Stimulated activated CD4-positive, alpha-beta T cell treated with anti-CD3 and anti-CD28 coated beads, Interleukin-12 subunit alpha, Interleukin-12 subunit beta, amount 100 ng/mL, for 24 hours (primary cell): Measurements from ENCODE around the gene FBN1.

ENCODE experiments used
- DNase-seq, 2 experiments: peaks; one replicate each; pipeline ENCODE4 v3.0.0-alpha.2; 2020; ENCODE audit warnings: low read depth in 2 of 2

The FBN1 gene

GRCh38 chr15:48645558-48646330 is at the start of gene FBN1:
Gene FBN1, minus strand, starts transcription at chr15:48645709. Its CDS starts 940 bp downstream, at chr15:48644769.
- DNase-seq = no peak

DNA sequence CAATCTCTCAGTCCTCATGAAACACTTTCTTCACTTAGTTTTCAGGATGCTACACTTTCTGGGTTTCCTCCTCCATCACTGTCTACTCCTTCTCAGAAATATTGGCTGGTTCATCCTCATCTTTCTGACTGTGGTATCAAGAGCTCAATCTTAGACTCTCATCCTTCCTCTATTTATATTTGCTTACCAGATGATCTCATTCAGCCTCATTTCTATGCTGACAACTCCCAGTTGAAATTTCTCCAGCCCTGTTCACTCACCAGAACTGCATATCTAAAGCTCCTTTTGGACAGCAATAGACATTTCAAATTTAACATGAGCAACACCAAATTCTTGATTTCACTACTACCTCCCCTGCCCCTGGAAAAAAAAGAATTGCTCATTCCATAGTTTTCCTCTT is 48.0 kb upstream of the FBN1 start:
- no peak for DNase-seq

- DNase-seq = no peak
These were observed 43.0 kb upstream of the FBN1 start for GRCh38 chr15:48688493-48688892.

DNA sequence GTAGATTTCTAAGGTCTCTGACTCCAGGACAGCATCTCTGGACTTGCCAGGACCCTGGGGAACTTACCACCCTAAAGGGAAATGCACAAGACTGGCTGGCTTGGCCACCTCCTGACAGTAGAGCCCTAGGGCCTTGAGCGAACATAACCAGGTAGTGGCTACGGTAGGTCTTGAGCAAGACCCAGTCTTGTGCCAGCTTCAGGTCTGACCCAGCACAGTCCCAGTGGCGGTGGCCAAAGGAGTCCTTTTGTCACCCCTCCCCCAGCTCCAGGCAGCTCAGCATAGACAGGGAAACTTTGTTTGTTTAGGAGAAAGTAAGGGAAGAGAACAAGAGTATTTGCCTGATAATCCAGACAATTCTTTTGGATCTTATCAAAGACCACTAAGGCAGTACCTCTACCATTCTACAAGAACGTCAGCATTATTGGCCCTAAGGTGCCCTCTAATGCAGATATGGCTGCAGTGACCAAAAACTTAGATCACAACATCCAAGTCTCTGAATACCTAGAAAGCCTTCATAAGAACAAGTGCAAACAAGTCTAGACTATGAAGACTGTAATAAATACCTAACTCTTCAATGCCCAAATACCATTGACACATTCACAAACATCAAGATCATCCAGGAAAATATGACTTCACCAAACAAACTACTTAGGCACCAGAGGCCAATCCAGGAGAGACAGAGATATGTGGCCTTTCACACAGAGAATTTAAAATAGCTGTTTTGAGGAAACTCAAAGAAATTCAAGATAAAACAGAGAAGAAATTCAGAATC is 38.7 kb upstream of the FBN1 start:
- DNase-seq = no peak

DNA sequence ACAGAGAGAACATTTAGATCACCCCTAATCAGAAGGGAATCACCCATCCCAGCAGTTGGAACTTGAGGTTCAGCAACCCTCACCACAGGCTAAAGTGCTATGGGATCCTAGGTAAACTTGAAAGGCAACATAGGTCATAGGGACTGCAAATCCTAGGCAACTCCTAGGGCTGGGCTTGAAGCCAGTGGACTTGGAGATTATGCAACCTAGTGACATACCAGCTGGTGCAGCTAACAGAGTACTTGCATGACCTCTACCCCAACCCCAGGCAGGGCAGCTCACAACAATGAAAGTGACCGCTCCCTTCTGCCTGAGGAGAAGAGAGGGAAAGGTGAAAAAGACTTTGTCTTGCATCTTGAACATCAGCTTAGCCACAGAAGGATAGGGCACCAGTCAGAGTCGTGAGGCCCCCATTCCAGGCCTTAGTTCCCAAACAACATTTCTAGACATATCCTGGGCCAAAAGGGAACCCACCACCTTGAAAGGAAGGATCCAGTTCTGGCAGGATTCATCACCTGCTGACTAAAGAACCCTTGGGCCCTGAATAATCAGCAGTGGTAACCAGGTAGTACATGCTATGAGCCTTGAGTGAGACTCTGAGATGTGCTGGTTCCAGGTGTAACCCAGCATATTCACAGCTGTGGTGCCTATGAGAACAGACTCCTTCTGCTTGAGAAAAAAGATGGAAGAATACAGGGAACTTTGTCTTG is 37.6 kb upstream of the FBN1 start:
- DNase-seq = no peak

- DNase-seq = no peak
These were observed 35.8 kb upstream of the FBN1 start for GRCh38 chr15:48681353-48681752.

DNA sequence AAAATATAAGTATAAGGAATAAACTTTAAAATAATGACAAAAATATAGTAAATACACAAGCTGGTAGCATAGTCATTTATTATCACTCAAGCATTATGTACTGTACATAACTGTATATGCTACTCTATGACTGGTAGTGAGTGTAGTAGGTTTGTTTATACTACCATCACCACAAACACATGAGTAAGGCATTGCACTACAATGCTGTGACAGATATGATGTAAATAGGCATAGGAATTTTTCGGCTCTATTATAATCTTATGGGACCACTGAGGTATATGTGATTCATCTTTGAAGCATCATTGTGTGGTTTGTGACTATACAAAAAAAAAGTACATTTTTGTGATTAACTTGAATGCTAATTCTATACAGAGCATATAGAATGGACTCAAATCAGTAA is 35.3 kb upstream of the FBN1 start:
- no peak for DNase-seq

- DNase-seq = no peak
These were observed 34.4 kb upstream of the FBN1 start for GRCh38 chr15:48679952-48680351.

GRCh38 chr15:48678851-48679250 is 33.3 kb upstream of the FBN1 start:
- no peak for DNase-seq

DNA sequence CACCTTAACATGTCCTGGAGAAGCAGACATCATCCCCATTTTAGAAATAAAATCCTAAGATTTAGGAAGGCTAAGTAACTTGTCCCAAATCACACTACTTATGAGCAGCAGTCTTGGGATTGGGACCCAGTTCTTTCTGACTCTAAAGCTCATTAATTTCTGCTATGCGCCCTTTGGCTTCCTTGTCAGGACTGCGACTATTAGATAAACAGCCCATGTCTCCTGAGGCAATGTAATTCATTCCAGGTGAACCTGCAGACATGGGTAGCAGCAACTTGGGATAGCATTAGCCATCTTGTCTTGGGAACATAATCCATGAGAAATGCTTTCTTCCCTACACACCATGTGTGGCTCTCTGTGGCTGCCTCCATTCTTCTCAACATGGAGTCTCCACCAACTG is 32.3 kb upstream of the FBN1 start:
- DNase-seq = no peak

- DNase-seq = no peak
These were observed 29.9 kb upstream of the FBN1 start for GRCh38 chr15:48675436-48675835.

DNA sequence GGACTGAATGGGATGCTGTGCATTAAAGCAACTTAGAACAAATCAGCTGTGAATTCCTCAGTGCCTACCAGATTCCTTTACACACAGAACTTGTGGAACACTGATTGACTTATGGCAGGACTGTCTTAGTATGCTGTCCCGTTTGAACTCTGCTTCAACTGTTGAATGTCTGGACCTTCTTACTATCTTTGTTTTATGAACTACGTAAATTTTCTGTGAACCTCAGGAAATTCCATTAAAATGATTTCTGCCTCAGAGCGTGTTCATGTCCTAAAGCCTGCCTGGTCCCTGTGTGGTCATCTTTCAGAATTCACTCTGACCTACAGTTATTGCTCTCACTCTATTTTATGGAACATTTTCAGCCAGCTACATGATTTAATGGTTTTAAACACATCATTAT is 29.4 kb upstream of the FBN1 start:
- no peak for DNase-seq

DNA sequence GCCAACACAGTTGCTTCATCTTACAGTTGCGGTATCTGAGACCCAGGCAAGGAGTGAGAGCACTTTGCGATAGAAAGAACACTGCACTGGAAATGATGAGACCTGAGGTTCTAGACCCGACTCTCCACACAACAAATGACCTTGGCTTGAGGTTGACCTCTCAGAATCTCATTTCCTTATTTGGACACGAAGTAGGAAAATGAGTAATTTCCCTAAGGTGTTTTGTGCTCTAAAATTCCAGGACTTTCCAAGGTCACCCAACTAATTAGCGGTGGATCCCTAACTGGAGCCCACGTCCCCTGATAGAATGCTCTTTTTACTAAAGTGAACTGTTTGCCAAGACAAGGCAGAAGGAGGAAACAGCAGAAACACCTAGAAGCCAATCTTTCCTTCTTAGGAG is 26.7 kb upstream of the FBN1 start:
- DNase-seq = no peak

- DNase-seq = no peak
These were observed 25.9 kb upstream of the FBN1 start for GRCh38 chr15:48671103-48672022.

- DNase-seq = no peak
These were observed 22.2 kb upstream of the FBN1 start for GRCh38 chr15:48667701-48668100.

DNA sequence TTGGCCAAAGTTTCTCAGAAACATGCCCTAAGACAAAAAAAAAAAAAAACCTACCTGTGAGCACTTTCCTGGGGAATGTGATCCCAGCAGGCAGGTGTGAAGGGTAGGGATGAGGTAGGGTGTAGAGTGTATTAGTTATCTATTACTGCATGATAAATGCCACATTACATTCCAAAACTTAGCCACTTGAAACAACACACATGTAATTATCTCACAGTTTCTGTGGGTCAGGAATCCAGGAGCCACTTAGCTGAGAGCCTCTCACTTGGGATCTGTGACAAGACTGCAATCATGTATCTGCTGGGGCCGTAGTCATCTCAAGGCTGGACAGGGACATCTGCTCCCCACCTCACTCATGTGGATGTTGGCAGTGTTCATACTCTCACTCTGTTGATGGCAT is 18.9 kb upstream of the FBN1 start:
- DNase-seq = no peak

DNA sequence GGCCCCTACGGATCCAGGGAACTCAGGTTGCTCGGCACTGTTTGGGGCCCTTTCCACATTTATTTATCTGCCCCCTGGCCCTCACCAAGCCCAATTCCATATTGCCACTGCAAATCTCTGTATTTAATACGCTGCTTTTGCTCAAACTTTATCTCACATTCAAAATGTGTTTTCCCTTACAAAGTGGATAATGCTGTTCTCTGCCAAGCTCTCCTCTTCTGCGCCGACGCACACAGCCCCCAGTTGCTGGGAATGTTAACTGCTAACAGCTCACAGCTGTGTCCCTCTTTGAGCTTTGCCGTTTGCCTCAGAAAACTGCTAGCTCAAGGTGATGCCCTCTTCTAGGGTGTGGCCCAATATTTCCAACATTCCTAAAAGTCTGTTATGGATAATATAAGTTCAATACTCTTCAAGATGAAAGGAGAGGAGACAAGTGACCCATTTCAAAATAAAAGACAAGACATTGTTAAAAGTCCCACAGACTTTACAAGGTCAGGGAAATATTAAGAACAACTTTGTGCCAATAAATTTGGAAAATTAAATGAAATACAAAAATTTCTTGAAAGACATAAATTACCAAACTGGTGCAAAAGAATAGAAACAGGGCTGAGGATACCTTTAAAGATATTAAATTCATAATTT is 12.6 kb upstream of the FBN1 start:
- DNase-seq = no peak

GRCh38 chr15:48654801-48655200 is 9.3 kb upstream of the FBN1 start:
- no peak for DNase-seq

GRCh38 chr15:48653913-48654670 is 8.6 kb upstream of the FBN1 start:
- DNase-seq = no peak

DNA sequence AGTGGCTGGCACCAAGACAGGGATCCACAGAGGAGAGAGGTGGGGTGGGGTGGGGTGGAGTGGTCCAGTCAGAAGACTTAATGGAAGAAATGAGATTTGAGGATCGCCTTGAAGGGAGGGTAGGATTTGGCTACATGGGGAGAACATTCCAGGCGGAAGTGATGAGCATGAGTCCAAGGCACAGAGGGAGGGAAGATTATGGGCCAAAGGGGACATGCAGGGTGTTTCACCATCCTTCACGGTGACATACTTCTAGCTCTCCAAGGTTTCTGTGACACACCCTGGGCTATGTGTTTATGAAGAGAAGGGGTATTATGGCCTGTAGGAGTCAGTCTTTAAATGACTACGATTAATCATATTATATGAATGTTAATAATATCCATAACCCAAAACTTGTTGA is 7.7 kb upstream of the FBN1 start:
- DNase-seq = no peak
